CD4-positive, alpha-beta T cell treated with Interleukin-6 at 100 ng/mL for 8 hours (primary cell): Measurements from ENCODE around the gene TMTC2.
"Not testable (repeated sequence)": the region's sequence is repeated elsewhere in the genome, so short reads cannot be mapped to it uniquely, and the experiment has no call there.

Experiments used
- DNase-seq: peaks from one replicate; pipeline ENCODE4 v3.0.0-alpha.2; 2020; ENCODE audit warnings: mixed read lengths, low spot score

The TMTC2 gene

DNA sequence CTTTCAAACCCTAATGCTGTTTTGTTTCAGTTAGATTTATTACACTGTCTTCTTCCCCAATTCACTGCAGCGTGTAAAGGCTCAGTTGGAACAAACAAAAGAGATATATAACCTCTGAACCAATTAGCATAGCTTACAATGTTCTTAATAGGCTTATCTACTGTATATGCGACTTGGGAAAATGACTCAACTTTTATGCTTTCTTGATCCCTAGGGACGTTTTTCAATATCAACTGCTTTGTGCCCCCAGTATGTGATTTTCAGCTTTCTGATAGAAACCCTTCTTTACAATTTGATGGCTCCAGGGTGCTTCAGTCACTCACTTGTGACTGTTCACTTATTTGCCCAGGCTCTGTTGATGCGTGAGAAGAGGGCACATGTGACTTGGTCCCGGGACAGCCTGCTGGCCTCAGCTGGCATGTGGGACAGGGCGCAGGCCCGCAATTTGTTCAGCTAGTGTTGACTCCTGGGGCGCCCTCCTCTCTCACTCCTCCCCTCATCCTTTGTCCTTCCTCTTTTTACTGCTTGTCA is 107.1 kb downstream of the TMTC2 start:
- no peak for DNase-seq

DNA sequence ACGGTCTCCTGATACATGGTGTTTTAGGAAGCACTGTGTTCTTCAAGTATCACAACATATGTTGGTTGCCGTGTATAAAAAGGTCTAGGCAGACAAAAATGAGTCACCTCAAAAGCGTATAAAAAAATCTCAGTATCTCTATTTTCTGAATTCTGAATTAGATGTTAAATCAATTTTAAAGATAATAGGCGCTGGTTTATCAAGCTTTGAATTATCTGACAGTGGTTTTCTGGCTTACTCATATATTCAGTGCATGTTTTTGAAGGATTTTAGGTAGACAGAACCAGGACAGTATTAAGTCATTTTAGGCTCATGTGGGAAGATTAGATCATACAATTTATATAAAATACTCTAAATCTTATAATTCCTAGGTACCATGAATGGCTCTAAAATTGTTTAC is 110.8 kb downstream of the TMTC2 start:
- DNase-seq: no peak

DNA sequence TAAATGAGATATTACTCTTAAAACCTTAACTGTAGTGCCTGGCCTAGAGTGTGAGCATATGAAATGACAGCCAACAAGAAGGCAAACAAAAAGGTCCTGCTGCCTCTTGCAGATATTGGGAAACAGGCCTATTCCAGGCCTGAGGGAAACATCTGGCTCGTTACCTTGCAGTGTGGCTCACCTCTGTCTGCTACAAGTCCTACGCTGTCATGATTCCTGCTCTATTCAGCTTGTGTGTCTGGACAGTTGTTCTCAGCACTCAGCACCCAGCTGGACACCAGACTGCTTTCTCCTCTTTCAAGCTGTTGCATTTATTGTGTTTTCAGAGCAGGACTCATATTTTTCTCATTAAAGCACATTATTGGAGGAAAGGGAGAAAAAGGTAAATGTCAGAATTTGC is 113.5 kb downstream of the TMTC2 start:
- no peak for DNase-seq

DNA sequence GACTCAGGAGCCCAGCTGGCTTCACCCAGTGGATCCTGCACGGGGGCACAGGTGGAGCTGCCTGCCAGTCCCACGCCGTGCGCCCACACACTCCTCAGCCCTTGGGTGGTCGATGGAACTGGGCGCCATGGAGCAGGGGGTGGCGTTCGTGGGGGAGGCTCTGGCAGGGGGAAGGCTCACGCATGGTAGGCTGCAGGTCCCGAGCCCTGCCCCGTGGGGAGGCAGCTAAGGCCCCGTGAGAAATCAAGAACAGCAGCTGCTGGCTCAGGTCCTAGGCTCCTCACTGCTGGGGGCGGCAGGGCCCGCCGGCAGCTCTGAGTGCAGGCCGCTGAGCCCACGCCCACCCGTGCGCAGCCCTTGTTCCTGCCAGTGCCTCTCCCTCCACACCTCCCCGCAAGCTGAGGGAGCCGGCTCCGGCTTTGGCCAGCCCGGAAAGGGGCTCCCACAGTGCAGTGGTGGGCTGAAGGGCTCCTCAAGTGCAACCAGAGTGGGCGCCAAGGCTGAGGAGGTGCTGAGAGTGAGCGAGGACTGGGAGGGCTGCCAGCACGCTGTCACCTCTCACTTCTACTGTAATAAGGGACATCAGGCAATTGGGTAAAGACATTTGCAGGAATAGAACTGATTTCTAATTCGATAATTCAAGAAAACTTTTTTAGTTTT is 115.4 kb downstream of the TMTC2 start:
- no peak for DNase-seq

DNA sequence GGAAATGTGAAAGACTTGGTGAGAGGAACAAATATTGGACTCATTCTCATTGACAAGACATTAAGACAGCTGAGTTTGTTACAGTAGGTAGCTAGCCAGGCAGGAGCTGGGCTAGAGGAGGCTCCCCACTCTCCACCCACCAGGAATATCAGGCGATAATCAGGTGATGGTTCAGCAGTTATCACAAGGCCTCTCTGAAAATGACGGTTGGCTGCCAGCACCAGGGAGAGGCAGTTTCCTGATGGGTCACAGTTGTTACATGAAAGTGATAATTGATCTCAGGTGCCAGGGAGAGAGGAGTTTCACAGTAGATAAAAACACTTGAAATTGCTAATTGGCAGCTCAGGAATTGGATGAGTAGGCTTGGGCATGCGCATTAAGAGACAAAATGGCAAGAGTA is 116.5 kb downstream of the TMTC2 start:
- DNase-seq: no peak

DNA sequence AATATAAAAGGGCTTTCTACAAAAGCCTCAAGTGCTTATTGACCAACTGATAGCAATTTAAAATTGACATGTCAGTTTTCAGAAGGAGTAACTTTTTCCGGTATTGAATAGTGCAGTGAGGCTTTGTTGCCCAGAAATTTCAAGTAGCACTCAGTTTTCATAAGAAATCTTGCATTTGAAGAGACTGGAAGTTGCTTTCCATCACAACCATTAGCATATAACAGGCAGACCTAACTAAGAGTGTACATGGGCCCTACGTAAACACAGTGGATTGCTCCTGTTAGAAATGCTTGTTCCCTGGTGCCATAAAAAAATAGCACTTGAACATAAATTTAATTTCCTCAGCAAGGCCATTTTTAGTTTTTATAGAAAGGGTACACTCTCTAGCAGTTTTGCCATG is 117.9 kb downstream of the TMTC2 start:
- no peak for DNase-seq

DNA sequence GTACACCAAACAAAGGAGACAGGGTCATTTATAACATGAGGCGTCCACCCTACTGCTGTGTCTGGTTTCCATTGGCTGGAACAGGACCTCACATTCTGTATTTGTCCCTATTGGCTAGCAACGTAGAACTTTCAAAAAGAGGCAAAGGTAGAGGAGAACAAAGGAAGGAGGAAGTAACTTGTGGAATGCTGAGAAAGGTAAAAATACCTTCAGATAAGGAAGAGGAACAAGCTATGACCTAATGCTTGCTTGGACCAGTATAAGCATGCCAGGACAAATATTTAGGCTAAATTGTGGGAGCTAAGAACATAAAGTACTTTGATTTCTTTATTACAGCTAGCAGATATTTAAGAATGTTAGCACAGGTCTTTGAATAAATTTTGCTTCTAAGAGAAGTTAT is 118.3 kb downstream of the TMTC2 start:
- DNase-seq: not testable (repeated sequence)

DNA sequence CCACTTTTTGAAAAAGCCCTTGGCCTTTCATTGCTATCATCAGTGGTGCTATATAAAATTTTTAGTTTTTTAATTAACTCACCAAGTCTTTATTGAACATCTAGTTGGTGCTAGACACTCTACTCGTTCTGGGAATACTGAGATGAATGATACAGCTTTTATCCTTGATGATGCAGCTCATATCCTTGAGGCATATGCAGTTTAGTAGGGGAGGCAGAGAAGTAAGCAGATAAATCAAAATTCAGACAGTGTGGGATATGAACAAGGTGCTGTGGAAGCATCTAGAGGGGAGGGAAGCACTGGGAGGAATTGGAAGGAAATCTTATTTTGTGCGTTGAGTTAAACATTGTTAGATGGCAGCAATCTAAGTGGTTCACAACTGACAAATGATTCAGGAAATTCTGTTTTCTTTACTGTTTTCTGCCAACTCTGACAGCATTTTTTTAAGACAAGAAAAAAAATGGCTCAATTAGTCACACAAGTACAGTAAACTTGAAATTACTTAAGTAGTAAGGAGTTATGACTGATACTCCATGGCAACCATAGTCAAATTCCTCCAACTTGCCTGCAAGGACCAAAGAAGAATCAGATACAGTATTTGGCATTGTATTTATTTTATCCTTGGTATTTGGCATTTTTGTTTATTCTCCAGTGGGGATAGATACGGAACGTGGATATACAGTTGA is 119.2 kb downstream of the TMTC2 start:
- no peak for DNase-seq

DNA sequence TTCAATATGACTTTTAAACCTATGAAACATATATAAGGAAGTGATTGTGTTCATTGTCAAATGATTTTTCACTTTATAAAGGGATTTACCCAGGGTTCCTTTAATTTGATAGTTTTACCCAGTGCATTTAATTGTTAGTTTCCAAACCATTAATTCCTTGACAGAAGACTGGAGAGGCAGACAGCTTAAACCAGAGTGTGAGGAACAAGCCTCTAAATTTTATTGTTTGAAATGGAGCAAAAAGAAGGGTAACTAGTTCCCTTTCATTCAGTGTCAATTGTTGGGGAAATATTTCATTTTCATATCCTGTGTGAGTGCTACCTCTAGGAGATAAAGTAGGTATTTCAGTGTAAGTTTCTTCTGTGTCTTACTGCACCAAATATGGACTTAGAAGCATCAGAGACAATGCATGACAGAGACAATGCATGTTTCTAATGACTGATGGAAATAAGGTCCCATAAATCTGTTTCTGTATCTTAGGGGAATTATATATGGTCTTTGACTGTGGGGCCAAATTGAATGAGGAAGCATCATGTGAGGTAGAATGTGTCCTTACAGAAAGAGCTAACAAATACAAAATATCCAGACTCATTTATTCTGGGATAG is 120.5 kb downstream of the TMTC2 start:
- no peak for DNase-seq

DNA sequence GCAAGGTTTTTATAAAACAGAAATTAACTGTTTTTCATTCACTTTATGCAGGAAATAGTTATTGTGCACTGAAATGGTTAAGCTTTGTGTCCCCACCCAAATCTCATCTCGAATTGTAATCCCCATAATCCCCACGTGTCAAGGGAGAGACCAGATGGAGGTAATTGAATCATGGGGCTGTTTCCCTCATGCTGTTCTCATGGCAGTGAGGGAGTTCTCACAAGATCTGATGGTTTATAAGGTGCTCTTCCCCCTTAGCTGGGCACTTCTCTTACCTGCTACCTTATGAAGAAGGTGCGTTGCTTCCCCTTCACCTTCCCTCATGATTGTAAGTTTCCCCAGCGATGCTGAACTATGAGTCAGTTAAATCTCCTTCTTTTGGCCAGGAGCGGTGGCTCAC is 123.9 kb downstream of the TMTC2 start:
- DNase-seq: no peak

DNA sequence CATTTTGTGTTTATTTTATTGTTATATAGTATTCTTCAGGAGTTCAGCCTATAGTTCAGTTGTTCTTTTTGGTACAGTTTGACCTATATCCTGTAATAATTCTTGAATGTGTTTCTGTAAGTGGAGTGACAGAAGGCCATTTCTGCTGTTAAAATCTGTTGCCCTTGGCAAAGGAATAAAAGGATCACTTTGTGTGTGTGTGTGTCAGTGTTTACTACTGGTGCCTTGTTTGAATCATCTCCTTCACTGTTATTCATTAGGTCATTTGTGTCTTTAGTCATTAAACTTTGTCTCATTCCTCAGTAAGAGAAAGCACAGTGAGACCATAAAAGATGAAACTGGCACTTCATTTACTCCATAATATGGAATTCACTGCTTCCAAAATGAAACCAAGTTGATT is 130.7 kb downstream of the TMTC2 start:
- DNase-seq: no peak

DNA sequence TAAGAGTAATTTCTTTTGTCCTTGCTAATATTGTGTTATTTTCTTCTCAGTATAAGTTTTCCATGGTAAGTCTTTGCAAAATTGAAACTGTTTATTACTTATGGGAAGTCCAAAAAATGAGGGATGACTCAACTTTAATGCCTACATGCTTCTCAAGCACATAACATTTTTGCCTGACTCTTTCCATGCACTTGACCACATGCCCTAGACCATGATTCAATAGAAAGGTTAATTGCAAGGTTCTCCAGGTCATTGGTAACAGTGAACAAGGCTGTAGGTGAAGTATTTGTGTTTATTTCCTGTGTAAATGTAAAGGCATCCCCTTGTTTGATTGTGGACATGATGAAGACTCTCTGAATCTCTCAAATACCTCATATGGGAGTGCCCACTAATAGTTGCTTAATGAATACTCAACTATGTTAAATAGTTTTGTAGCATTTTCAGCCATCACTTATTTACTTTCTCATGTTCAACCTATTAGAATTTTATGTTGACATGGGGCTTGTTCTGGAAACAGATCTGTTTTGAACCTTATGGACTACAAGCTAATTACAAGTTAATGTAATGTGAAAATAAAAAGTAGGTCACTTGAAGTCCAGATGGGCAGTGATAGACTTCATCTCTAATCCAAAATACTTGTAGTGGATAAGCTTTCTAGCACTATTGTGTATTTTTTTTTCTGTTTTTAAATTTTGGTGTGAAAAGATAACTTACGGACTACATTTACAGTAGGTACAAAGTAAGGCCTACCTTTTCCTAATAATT is 131.7 kb downstream of the TMTC2 start:
- no peak for DNase-seq

DNA sequence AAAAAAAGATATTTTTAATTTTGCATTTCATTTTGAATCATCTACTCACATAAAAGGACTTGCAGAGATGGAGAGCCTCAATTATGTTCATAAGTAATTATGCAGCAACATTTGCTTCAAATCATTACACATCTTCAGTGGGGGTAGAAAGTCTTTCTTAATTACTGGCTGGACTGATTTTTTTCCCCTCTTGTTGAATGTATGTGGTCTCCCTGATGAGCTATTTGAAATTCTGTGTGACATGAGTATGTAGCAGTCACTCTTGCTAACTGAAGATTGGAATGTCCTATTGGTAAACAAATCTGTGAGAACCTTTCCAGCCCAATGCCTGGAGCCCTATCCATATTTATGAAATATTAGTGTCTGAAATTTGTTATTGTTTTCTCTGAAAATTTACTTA is 139.8 kb downstream of the TMTC2 start:
- DNase-seq: no peak

DNA sequence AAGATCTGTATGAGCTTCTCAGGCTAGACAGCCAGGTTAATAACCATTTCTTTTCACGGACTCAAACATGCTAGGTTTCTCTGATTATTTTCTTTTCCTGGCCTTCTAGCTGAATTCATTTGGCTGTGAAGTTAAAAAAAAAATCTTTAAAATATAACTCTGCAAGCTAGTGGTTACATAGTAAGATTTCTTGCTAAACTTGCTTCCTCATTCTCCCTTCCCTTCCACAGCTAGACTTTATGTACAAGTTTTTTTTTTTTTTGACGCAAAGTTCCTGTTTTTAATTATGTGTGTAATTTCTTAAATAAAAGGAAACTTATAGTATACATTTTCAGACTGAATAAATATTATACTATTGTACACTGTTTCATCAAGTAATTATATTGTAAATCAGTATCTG is 145.4 kb downstream of the TMTC2 start:
- DNase-seq: no peak

DNA sequence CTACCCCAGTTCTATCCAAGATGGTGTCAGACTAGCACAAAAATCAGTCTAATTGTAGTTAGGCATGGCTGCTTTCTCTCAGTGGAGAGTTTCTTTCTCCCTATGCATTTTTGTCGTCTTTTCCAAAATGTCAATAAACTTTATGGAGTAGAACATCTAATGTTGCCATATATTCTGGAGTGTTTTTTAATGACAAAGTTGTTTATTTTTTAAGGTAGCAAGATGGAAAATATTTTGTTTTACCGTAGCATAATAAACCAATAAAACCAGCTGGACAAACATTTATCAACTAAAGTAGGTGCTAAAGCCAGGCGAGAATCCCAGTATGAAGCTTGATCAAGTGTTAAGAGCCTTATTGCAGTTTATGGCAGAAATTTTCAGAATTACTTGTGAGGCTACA is 146.3 kb downstream of the TMTC2 start:
- no peak for DNase-seq

DNA sequence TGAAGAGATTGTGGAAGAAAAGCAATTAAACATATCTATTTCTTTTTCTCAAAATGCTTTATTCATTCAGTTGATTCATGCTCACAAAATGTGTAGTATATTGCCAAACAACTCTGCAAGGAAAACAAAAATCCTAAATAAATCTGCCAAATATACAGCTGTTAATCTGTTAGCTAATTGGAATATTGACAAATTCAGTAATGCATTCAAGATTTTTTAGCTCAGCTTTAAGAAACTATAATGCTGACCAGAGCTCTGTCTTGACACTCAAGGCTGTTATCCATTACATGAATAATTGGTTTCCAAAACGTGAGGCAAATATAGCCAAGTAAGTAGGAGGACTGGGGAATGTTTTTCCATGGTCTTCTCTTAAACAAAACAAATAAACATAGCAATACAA is 146.8 kb downstream of the TMTC2 start:
- DNase-seq: no peak

DNA sequence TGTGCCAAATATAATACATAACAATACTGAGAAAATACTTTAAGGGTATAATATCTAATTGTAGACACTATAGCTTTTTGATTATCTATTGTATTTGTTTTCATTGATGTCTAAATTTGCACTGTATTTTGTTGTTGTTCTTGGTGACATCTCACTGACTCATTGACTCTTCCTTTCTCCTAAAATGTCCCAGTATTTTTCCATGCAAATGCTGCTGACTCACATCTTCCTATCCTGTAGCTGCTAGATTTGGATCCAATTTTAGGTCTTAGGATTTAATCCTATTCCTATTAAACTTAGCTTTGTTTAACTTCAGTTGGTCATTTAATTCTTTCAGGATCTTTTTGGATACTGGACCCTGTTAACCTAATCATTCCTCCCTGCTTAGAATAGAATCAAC is 148.5 kb downstream of the TMTC2 start:
- DNase-seq: no peak

DNA sequence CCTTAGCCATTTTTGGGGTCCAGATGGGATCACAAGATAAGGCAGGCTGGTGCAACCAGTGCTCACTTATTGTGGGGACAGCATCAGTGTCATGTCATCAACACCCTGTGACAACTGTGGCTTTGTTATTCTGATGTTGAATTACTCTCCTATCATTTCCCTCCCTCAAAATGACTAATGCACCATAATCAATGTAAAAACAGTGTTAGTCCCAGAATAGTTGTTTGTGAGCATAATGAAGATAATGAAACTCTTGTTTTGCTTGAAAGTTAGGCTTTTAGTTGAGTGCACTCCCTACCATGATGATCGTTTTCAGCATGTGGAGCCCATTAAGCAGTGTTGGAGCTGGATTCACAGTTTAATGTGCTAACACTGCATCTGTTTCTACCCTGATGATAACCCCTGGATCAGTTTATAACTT is 151.4 kb downstream of the TMTC2 start:
- DNase-seq: no peak

DNA sequence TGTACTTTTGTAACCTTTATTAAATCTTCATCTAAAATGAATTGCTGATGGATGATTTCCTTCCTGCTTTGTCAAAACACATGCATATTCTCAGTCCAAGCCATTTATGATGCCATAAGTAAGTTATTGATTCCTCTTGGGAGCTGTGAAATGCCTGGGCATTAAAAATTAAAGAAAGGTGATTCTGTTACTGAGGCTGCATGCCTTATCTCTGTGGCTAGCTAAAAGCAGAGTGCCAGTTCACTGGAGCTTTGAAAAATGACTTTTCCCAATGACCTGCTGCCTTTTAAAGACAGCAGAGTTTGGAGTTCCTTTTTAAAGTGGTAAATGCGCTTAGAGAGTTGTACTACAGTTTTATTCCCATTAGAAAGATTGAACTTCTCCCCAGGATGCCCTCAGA is 152.1 kb downstream of the TMTC2 start:
- DNase-seq: no peak

DNA sequence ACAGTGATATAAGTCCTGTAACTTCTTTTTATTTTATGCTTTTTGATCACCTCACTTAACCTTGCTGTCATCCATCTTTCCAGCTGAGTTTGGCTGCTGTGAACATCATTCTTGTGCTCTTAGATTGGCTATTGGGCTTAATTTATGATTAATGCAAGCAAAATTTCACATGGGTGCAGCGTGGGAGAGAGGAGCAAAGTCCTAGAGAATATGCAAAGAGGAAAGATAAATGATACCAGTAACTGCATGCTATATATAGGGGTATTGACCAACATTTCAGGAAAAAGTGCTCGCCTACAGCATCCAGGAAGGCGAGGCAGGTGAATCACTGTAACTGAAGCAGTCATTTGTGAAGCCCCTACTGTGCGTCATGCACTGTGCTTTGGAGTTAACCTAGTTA is 153.1 kb downstream of the TMTC2 start:
- DNase-seq: no peak

DNA sequence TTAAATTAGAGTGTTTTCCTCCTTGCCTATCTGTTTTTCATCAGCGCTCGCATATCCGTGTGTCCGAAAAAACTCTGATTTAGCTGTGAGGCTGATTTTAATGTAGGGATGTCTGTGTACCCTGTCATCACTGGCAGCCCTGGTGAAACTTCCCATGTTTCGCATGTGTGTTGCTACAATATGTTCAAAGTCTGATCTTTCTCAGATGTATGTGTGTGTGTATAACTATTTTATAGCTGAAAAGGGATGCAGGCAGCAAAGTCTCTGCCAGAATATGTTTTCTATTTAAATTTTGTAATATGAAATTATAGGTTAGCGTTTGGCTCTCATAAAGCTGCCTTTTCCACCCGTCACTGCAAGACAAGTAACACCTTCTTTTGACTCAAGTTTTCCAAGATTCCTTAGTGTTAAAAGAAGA is 154.8 kb downstream of the TMTC2 start:
- DNase-seq: no peak

DNA sequence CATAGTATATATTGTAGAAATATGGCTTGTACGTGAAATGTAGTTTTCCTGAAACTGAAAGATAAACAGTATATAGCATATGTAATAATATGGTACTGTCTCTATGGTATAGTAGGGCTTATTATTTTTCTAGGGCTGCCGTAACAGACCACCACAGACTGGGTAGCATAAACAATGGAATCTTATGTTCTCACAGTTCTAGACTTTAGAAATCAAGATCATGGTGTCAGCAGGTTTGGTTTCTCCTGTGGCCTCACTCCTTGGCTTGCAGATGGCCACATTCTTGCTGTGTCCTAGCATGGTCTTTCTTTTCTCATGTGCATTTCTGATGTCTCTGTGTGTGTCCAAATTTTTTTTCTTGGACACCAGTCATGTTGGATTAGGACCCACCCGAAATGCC is 155.8 kb downstream of the TMTC2 start:
- no peak for DNase-seq

DNA sequence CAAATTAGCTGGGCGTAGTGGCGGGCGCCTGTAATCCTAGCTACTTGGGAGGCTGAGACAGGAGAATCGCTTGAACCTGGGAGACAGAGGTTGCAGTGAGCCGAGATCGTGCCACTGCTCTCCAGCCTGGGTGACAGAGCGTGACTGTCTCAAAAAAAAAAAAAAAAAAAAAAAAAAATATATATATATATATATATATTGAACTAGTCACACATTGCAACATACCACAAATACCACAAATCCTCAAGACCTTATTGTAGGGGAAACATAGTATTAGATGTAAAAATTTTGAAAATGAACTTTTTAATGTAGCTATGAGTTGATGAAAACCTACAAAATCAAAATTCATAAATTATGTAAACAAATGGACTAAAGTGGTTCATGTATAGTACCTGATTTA is 158.4 kb downstream of the TMTC2 start:
- DNase-seq: not testable (repeated sequence)
